ENCODE data around the gene ERCC6L2. TPM values are rescaled to one million over a fixed set of nuclear protein-coding genes. Genes with fewer than 3 reads are reported as not detected.

ERCC6L2 gene
- total and polyA plus RNA-seq, 2 of the 8 experiments (the other 6 are each of a cell fraction or from before 2014, with no cell fraction given), result 9.8 to 50.0 TPM

DNA sequence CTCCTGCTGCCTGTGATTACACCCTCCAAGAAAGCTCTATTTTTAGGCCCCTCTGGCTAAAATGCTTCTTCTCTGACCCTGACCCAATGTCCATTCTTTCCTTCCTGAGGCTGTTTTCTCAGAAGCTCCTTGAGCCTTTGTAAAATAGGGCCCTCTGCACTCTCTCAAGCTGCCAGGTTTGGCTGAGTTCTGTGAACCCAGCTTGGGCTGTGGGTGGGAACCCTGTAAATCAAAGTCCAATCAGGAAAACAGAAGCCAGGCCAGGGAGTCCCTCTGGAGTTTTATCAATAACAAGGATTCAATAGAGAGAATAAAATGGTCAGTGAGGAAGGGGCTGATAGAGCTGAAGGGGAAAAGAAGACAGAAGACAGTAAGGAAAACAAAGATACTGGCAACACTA is 43.7 kb upstream of the ERCC6L2 start:
- no peak overlapping the region for H4K8ac ChIP-seq (ENCODE audit: extremely low read depth, insufficient read depth, low read length)
- no peaks in the 10 kb centered on the region for H3K36me3 ChIP-seq (ENCODE audit: control insufficient read depth in 2 of 4, insufficient read depth in 4 of 4, low read length in 3 of 4)
- CTCF ChIA-PET (ENCODE audit: partially characterized antibody), result interaction anchor here (0.9 to 1.3 kb wide), 2 partner anchors 19 to 384 kb away, joined by 3 to 4 read pairs; no protein-coding TSS in a partner anchor
- H3K14ac ChIP-seq (ENCODE audit: insufficient read length), result no peak overlapping the region
- H3K9ac ChIP-seq (replicated peaks in 1 of 4; ENCODE audit: extremely low read depth in 1 of 4, low read depth in 3 of 4, low read length in 3 of 4), result no peak overlapping the region
- no peaks in the 10 kb centered on the region for H4K20me1 ChIP-seq (replicated peaks in 1 of 2; ENCODE audit: control insufficient read depth in 1 of 2, insufficient read depth in 2 of 2, low read length in 2 of 2)
- H3K23ac ChIP-seq (ENCODE audit: insufficient read length), result no peak overlapping the region
- H3K4me1 ChIP-seq (replicated peaks in 1 of 4; ENCODE audit: control insufficient read depth in 3 of 4, insufficient read depth in 4 of 4, low read length in 3 of 4), result no peaks in the 10 kb centered on the region
- FAIRE-seq, result no peak
- no peak overlapping the region for H3K4me2 ChIP-seq (ENCODE audit: insufficient read depth in 1 of 2, low read depth in 2 of 2, low read length in 2 of 2)
- no peaks in the 10 kb centered on the region for H3K9me3 ChIP-seq (ENCODE audit: insufficient read depth in 2 of 2, low read depth in 1 of 2, low read length in 1 of 2)
- H2BK120ac ChIP-seq (replicated peaks; ENCODE audit: low read depth, low read length), result no peak overlapping the region
- no peak overlapping the region for H2AFZ ChIP-seq (ENCODE audit: low read length)
- no peak overlapping the region for H2BK15ac ChIP-seq (ENCODE audit: low read length)
- no peak overlapping the region for H3K4ac ChIP-seq (replicated peaks; ENCODE audit: insufficient read length, low read depth, low read length)
- no peak overlapping the region for H2BK5ac ChIP-seq (ENCODE audit: low read depth, low read length)
- H2AK5ac ChIP-seq (ENCODE audit: low read depth, low read length), result no peak overlapping the region
- no peaks in the 10 kb centered on the region for H3K23me2 ChIP-seq (ENCODE audit: low read depth, low read length)
- no peaks in the 10 kb centered on the region for H3K79me2 ChIP-seq (ENCODE audit: control insufficient read depth in 1 of 2, insufficient read depth in 2 of 2, low read length in 2 of 2)
- no peak overlapping the region for H2BK20ac ChIP-seq (ENCODE audit: low read length)
- no peak overlapping the region for H4K5ac ChIP-seq (ENCODE audit: insufficient read length, low read depth, low read length)
- no peak overlapping the region for H3K4me3 ChIP-seq (ENCODE audit: extremely low read depth in 1 of 4, insufficient read depth in 2 of 4, low read depth in 3 of 4, low read length in 4 of 4)
- no peak overlapping the region for H3K27ac ChIP-seq (ENCODE audit: low read depth, low read length)
- H3K27me3 ChIP-seq (replicated peaks in 1 of 4; ENCODE audit: control insufficient read depth in 3 of 4, extremely low read depth in 1 of 4, insufficient read depth in 3 of 4, low read length in 3 of 4), result no peaks in the 10 kb centered on the region
- H4K91ac ChIP-seq (replicated peaks; ENCODE audit: insufficient read length, low read length), result no peak overlapping the region
- H2BK12ac ChIP-seq (ENCODE audit: low read depth, low read length), result no peak overlapping the region
- TF ChIP-seq NANOG (IDR thresholded peaks at IDR 0.05; ENCODE audit: insufficient read depth, low read depth, low read length, poor library complexity, severe bottlenecking) (no peak), SP2 (IDR thresholded peaks at IDR 0.05; ENCODE audit: low read length) (no peak), EZH2 (IDR thresholded peaks at IDR 0.05; ENCODE audit: low read depth, low read length, severe bottlenecking) (no peak), EP300 (IDR thresholded peaks at IDR 0.05; ENCODE audit: borderline replicate concordance in 1 of 2, low read depth in 2 of 2, low read length in 2 of 2) (no peak), GABPA (IDR thresholded peaks at IDR 0.05; ENCODE audit: borderline replicate concordance, insufficient read depth, low read length) (no peak)
- TF ChIP-seq, protein P1, sequence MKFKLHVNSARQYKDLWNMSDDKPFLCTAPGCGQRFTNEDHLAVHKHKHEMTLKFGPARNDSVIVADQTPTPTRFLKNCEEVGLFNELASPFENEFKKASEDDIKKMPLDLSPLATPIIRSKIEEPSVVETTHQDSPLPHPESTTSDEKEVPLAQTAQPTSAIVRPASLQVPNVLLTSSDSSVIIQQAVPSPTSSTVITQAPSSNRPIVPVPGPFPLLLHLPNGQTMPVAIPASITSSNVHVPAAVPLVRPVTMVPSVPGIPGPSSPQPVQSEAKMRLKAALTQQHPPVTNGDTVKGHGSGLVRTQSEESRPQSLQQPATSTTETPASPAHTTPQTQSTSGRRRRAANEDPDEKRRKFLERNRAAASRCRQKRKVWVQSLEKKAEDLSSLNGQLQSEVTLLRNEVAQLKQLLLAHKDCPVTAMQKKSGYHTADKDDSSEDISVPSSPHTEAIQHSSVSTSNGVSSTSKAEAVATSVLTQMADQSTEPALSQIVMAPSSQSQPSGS (IDR thresholded peaks at IDR 0.05; ENCODE audit: low read length), result no peak
- H3K18ac ChIP-seq (ENCODE audit: extremely low read depth, low read length), result no peak overlapping the region
- 0 out of 2 replicates have a peak, but pooled peaks cover 3% of the 10 kb centered on the region for H3K79me1 ChIP-seq (ENCODE audit: low read depth, low read length)
- H3K56ac ChIP-seq (replicated peaks; ENCODE audit: insufficient read length, low read depth, low read length), result no peak overlapping the region
- POLR2A ChIA-PET (ENCODE audit: partially characterized antibody), result interaction anchor here (1.1 kb wide), 1 partner anchor 44 kb away, joined by 3 read pairs; the partner anchor contains the start of gene ERCC6L2
- no peak for DNase-seq (ENCODE audit: low read depth in 1 of 2, low spot score in 2 of 2)
